ENCODE measurements around the gene TTN.

GRCh38 chr2:178536037-178536436 lies 271.2 kb downstream of the TTN start:
- TF ChIP-seq SUZ12 (IDR thresholded peaks at IDR 0.05; ENCODE audit: extremely low read depth, insufficient read depth, insufficient read length): no peak
- no peak for TF ChIP-seq YY1 (IDR thresholded peaks at IDR 0.05; ENCODE audit: insufficient read depth, insufficient read length)
- TF ChIP-seq ZNF274 (IDR thresholded peaks at IDR 0.05; ENCODE audit: low read depth, low read length): no peak

Measured in NT2/D1 (cell line).